K562 (cell line): ENCODE data around the gene COL9A3. TPM values are rescaled to one million over a fixed set of nuclear protein-coding genes. Genes with fewer than 3 reads are reported as not detected.

Experiments
- CTCF ChIP-seq, 3 experiments: IDR thresholded peaks in 2 of 3; conservative IDR thresholded peaks in 1 of 3; 2 replicates each; pipeline ENCODE4 v1.5.1; 2011 to 2012; ENCODE audit warnings: low read length in 3 of 3, mild to moderate bottlenecking in 3 of 3, control low read depth in 2 of 3, improper control_type of control experiment in 1 of 3, inconsistent platforms in 1 of 3, low read depth in 1 of 3, mixed read lengths in 1 of 3, moderate library complexity in 1 of 3; ENCODE audit not compliant: insufficient read depth in 2 of 3
- MED1 ChIP-seq: sonication (generic); formaldehyde crosslinking; IDR thresholded peaks from 2 replicates; pipeline ENCODE4 v1.8.1; 2023; ENCODE audit warnings: missing genetic modification reagents, borderline replicate concordance
- MGA ChIP-seq: fragments of 450-650 bp; IDR thresholded peaks from 2 replicates; pipeline ENCODE4 v1.6.1; 2016; ENCODE audit warnings: mild to moderate bottlenecking, moderate library complexity
- MXI1 ChIP-seq: IDR thresholded peaks from 2 replicates; pipeline ENCODE4 v1.6.1; 2011; ENCODE audit warnings: low read depth, mild to moderate bottlenecking, improper control_type of control experiment, low read length
- RBM14 ChIP-seq: fragments of 200-400 bp; formaldehyde crosslinking; IDR thresholded peaks from 2 replicates; pipeline ENCODE4 v1.6.1; 2018; ENCODE audit warnings: low read depth, mild to moderate bottlenecking, low read length, moderate library complexity, borderline replicate concordance; ENCODE audit not compliant: insufficient read depth
- TEAD1 ChIP-seq, 2 experiments: fragments of 450-650 bp in 1 of 2; sonication (generic) in 1 of 2; formaldehyde crosslinking; IDR thresholded peaks; 2 replicates each; pipeline versions ENCODE4 v1.4.0 to v1.8.0; 2020 to 2022; ENCODE audit warnings: mild to moderate bottlenecking in 2 of 2, missing genetic modification reagents in 1 of 2
- ZFP30 ChIP-seq: fragments of 250-450 bp; sonication (Bioruptor Pico); IDR thresholded peaks from 2 replicates; pipeline ENCODE4 v1.8.0; 2022; ENCODE audit warnings: moderate library complexity, mild to moderate bottlenecking, inconsistent platforms, borderline replicate concordance
- ZFX ChIP-seq: sonication (generic); formaldehyde crosslinking; IDR thresholded peaks from 2 replicates; pipeline ENCODE4 v1.8.0; 2022; ENCODE audit warnings: mild to moderate bottlenecking, missing genetic modification reagents, moderate library complexity
- ZNF174 ChIP-seq: fragments of 250-450 bp; sonication (Bioruptor Pico); IDR thresholded peaks from 2 replicates; pipeline ENCODE4 v1.4.0; 2020; ENCODE audit warnings: mild to moderate bottlenecking
- ZNF639 ChIP-seq, 2 experiments: fragments of 200-800 bp in 1 of 2; sonication (Bioruptor generic) in 1 of 2; sonication (generic) in 1 of 2; formaldehyde crosslinking in 1 of 2; IDR thresholded peaks in 1 of 2; conservative IDR thresholded peaks in 1 of 2; 2 replicates each; pipeline versions ENCODE4 v1.5.0 to v1.6.1; 2016 to 2020; ENCODE audit warnings: missing compliant biosample characterization in 1 of 2, missing genetic modification characterization in 1 of 2, missing genetic modification reagents in 1 of 2
- polyA plus RNA-seq, 8 experiments: library from polyadenylated mRNA; depleted of rRNA in 4 of 8; stranded (reverse) in 5 of 8; unstranded in 3 of 8; fragments of >200 nt; fragmentation: Nextera tagmentation in 2 of 8; fragmentation: Illumina TruSeq in 1 of 8; extraction: Ambion mirVana in 2 of 8; extraction: Trizol in 1 of 8; gene quantifications; 2 replicates each; pipeline versions ENCODE4 v1.2.1 to v1.2.3, GENCODE V29; 2011 to 2014; ENCODE audit warnings: inconsistent platforms in 1 of 8, missing spikeins in 1 of 8
- total RNA-seq, 7 experiments: library from RNA; depleted of rRNA in 6 of 7; stranded (reverse); fragments of >200 nt in 6 of 7; fragmentation: Illumina TruSeq in 2 of 7; extraction: Trizol in 2 of 7; gene quantifications; 2 replicates each; pipeline versions ENCODE4 v1.2.1 to v1.2.3, GENCODE V29; 2011 to 2021; ENCODE audit warnings: low replicate concordance in 1 of 7

The COL9A3 gene
- total and polyA plus RNA-seq, 9 of the 15 experiments (the other 6 are each of a cell fraction or from before 2014, with no cell fraction given) = 0.14 to 3.6 (median 0.88) TPM; not detected in 1

- TF ChIP-seq MGA = 0 out of 2 replicates have a peak, but pooled peaks have one; percentile 27
- TF ChIP-seq ZFX (CRISPR knock-in tag) = peak; percentile 86
- no peak for TF ChIP-seq ZNF174 (CRISPR knock-in tag)
- 0 out of 4 replicates have a peak, but pooled peaks of 1 of the 2 experiments have one; percentile 49 for TF ChIP-seq TEAD1 (CRISPR knock-in tag; IDR thresholded peaks at IDR 0.05)
- no peak for TF ChIP-seq ZFP30 (CRISPR knock-in tag)
- peak in 1 of 3 experiments; percentile 18; a peak in 1 of 6 replicates for TF ChIP-seq CTCF (IDR thresholded peaks at IDR 0.05 in 2 of 3, conservative IDR thresholded peaks at IDR 0.05 in 1 of 3; ENCODE audit: insufficient read depth in 2 of 3, low read depth in 1 of 3, low read length in 3 of 3)
- no peak for TF ChIP-seq MED1
- TF ChIP-seq MXI1 = 0 out of 2 replicates have a peak, but pooled peaks have one; percentile 40
- TF ChIP-seq ZNF639 (CRISPR knock-in tag; conservative IDR thresholded peaks at IDR 0.05 in 1 of 2, IDR thresholded peaks at IDR 0.05 in 1 of 2) = 0 out of 4 replicates have a peak, but pooled peaks of 1 of the 2 experiments have one; percentile 13
- TF ChIP-seq RBM14 = no peak
Observed at GRCh38 chr20:62794007-62794724, 22.7 kb upstream of the COL9A3 start (continued).
